ENCODE data around the gene UBE3C. TPM values are rescaled to one million over a fixed set of nuclear protein-coding genes. Genes with fewer than 3 reads are reported as not detected.
"Not testable (repeated sequence)": the region's sequence is repeated elsewhere in the genome, so short reads cannot be mapped to it uniquely, and the experiment has no call there.

Gene UBE3C
- total RNA-seq, 1 donor from 2014 or later, result 95.4 TPM

DNA sequence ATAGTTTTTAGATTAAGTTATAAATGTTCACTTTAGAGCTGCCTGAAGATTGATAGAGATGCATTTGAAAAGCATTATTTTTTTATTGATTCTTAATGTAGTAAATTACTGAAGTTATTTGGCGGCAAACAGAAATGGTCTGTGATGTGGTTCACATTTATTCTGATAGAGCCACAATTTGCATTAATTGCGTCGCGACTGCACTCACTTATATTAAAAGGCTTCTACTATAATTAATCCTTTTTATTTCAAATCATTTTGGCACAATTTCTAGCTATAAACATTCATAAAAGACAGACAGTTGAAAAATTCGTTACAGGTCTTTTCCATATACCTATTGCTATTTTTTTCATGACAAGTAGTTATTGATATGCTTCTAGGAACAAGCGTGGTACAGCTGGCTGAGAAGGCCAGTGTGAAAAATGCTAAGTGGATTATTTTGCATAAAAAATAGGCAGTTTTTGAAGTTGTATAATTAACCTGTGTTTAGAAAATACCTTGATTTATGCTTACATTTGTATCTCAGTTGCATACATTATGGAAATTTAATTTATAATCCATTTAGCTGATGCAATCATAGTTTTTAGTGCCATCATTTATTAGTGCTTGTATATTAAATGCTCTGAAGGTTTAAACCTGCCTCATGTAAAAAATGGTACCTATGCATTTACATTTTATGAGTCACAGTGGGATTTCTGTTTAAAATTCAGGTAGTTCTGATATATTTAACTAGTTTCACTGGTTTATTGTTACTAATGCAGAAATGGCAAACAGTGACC, 106.0 kb downstream of the UBE3C start:
- no peak overlapping the region for H3K4me3 Mint-ChIP-seq
- H3K36me3 Mint-ChIP-seq (ENCODE audit: low read depth), result peaks cover 19% of the 10 kb centered on the region
- intact Hi-C loops (cut with micrococcal nuclease), result no loop called here
- no peaks in the 10 kb centered on the region for H3K27me3 Mint-ChIP-seq
- H3K4me1 Mint-ChIP-seq, result peaks cover 4% of the 10 kb centered on the region
- no peak overlapping the region for H3K27ac Mint-ChIP-seq
- DNase-seq, result no peak
- no peaks in the 10 kb centered on the region for H3K9me3 Mint-ChIP-seq

DNA sequence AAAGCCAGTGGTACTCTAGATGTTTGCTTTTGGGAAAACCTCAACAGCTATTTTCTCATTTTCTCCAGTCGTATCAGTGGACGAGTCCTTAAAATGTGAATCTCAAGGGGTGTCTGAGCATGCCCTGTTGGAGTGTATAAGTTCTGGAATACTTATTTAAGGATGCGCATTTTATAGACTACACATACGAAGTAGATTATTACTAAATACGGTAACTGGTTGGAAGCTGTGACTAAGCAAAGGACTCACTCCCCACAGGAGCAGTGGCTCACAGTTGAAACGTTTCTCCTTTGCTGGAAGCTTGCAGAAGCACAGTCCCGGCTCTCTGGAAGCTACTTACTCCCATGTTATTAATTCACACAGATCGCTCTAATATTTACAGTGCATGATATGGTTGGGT, 107.3 kb downstream of the UBE3C start:
- Mint-ChIP-seq H3K27ac (no peak overlapping the region), H3K9me3 (no peaks in the 10 kb centered on the region)
- intact Hi-C loops (cut with micrococcal nuclease), result no loop called here

DNA sequence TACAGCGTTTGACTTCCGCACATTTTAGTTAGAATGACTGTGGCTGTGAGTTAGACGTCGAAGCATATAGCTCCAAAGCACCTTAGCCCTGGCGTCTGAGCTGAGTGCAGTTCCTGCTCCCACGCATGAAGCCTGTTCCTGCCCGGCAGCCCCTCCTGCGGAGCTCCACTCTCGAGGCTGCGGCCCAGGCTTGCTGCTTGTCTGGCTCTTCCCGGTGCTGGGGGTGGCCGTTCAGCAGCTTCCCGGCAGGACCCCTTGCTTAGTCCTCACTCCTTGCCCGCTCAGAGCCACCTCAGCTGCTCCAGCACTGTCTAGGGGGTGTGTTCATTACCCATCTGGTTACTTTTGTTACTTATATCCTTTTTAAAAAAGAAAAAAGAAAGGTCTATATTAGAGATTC, 109.9 kb downstream of the UBE3C start:
- intact Hi-C loops (cut with micrococcal nuclease), result no loop called here
- Mint-ChIP-seq H3K27ac (no peak overlapping the region), H3K36me3 (ENCODE audit: low read depth) (peaks cover 21% of the 10 kb centered on the region), H3K9me3 (no peaks in the 10 kb centered on the region), H3K4me3 (no peak overlapping the region), H3K4me1 (no peaks in the 10 kb centered on the region), H3K27me3 (no peaks in the 10 kb centered on the region)
- no peak for DNase-seq

More for the DNA sequence above, 107.3 kb downstream of the UBE3C start:
- no peak for DNase-seq
- Mint-ChIP-seq H3K4me1 (peaks cover 4% of the 10 kb centered on the region), H3K4me3 (no peak overlapping the region), H3K36me3 (ENCODE audit: low read depth) (peaks cover 16% of the 10 kb centered on the region), H3K27me3 (no peaks in the 10 kb centered on the region)

DNA sequence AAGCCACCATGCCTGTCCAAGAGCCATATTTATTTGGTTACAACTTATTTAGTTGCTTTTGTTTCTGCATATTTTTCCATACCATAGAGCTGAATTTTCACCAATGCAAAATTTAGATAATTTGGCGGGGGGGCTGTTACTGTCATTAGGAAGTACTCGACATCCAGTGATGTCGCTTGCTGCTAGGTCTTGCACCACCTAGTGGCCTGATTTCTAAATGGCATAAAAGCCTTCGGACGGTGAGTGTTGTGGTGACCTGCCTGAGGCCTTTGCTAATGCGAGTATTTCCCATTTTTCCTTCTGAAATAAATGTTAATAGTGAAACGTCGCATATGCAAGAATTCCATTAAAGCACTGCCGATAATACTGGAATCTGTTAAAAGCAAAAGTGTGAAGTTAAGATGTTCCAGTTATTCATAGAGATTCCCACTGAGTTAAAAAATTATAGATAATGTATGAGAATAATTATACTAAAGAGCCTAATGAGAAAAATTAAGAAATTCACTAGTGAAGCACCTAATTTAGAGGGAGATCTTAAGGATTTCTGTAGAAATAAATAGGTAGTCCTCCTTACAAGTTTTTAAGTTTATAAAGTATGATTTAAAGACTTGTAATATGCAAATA, 112.0 kb downstream of the UBE3C start:
- no peaks in the 10 kb centered on the region for H3K27me3 Mint-ChIP-seq
- intact Hi-C loops (cut with micrococcal nuclease), result no loop called here
- H3K4me1 Mint-ChIP-seq, result no peaks in the 10 kb centered on the region
- no peak overlapping the region for H3K27ac Mint-ChIP-seq
- H3K4me3 Mint-ChIP-seq, result no peak overlapping the region
- H3K9me3 Mint-ChIP-seq, result no peaks in the 10 kb centered on the region
- H3K36me3 Mint-ChIP-seq (ENCODE audit: low read depth), result peaks cover 28% of the 10 kb centered on the region
- DNase-seq, result peak; percentile 86

DNA sequence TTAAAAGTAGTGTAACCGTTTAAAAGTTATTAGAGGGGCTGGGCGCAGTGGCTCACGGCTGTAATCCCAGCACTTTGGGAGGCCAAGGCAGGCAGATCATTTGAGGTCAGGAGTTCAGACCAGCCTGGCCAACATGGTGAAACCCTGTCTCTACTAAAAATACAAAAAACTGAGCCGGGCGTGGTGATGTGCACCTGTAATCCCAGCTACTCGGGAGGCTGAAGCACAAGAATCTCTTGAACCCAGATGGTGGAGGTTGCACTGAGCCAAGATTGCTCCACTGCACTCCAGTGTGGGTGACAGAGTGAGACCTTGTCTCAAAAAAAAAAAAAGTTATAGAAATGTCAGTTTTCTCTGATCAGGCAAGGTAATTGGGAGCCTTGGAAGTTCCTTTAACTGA, 113.1 kb downstream of the UBE3C start:
- H3K27me3 Mint-ChIP-seq; H3K4me1 Mint-ChIP-seq; DNase-seq; H3K27ac Mint-ChIP-seq; H3K4me3 Mint-ChIP-seq; intact Hi-C loops (cut with micrococcal nuclease); H3K9me3 Mint-ChIP-seq: not testable (repeated sequence)
- peaks cover 27% of the 10 kb centered on the region for H3K36me3 Mint-ChIP-seq (ENCODE audit: low read depth)

DNA sequence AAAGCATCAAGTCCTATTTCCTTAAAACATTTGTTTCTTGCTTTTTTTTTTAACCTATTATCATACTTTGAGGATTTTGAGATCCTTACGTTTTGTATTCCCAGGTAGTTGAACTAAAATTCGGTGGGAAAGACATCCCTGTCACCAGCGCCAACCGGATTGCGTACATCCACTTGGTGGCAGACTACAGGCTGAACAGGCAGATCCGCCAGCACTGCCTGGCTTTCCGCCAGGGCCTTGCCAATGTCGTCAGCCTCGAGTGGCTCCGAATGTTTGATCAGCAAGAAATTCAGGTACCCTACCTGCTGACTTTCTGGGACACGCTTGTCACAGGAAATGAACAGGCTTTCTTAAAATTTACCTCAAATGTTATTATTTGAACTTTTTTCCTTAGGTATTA, 115.1 kb downstream of the UBE3C start:
- H3K4me1 Mint-ChIP-seq, result no peaks in the 10 kb centered on the region
- H3K36me3 Mint-ChIP-seq (ENCODE audit: low read depth), result peaks cover 34% of the 10 kb centered on the region
- H3K27ac Mint-ChIP-seq, result no peak overlapping the region
- intact Hi-C loops (cut with micrococcal nuclease), result no loop called here
- H3K4me3 Mint-ChIP-seq, result no peak overlapping the region
- no peaks in the 10 kb centered on the region for H3K27me3 Mint-ChIP-seq
- no peaks in the 10 kb centered on the region for H3K9me3 Mint-ChIP-seq
- no peak for DNase-seq

DNA sequence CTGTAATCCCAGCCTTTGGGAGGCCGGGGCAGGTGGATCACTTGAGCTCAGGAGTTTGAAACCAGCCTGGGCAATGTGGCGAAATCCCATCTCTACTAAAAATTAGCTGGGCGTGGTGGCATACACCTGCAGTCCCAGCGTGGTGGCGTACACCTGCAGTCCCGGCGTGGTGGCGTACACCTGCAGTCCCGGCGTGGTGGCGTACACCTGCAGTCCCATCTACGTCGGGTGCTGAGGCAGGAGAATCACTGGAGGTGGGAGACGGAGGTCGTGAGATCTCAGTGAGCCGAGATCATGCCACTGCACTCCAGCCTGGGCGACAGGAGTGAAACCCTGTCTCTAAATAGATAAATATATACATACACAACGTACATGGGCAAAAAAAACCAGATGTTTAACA, 116.1 kb downstream of the UBE3C start:
- H3K4me1 Mint-ChIP-seq; H3K4me3 Mint-ChIP-seq; H3K27ac Mint-ChIP-seq; H3K27me3 Mint-ChIP-seq; intact Hi-C loops (cut with micrococcal nuclease); DNase-seq; H3K9me3 Mint-ChIP-seq: not testable (repeated sequence)
- H3K36me3 Mint-ChIP-seq (ENCODE audit: low read depth), result peaks cover 40% of the 10 kb centered on the region

DNA sequence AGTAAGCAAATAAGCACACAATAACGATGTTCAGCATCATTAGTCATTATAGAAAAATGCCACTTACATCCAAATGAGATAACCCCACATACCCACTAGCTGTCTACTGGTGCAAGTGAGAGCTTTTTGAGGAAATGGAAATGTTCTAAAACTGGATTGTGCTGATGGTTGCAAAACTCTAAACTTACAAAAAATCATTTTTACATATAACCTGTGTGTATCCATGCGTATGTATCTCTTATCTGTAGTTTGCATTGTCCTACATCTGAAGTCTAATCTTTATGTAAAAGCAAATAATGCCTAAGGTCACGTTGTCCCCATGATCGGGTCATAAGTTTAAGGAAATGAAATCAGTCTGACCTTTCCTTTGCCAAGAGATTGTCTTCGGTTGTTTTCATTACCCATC, 116.5 kb downstream of the UBE3C start:
- Mint-ChIP-seq H3K27me3 (no peaks in the 10 kb centered on the region), H3K27ac (no peak overlapping the region), H3K4me3 (no peak overlapping the region), H3K4me1 (peaks cover under 1% of the 10 kb centered on the region), H3K9me3 (no peaks in the 10 kb centered on the region), H3K36me3 (ENCODE audit: low read depth) (peaks cover 42% of the 10 kb centered on the region)
- DNase-seq, result no peak
- intact Hi-C loops (cut with micrococcal nuclease), result no loop called here

DNA sequence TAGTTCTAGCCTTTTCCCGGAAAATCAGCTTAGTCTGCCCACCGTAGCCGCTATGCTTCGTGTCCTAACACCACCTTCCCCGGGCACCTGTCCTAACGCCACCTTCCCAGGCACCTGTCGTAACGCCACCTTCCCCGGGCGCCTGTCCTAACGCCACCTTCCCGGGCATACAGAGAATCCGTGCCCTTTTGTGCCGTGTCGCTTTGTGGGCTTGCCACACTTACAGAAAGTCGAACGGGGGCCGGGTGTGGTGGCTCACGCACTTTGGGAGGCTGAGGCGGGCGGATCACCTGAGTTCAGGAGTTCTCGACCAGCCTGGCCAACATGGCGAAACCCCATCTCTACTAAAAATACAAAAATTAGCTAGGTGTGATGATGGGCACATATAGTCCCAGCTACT, 124.4 kb downstream of the UBE3C start:
- H3K27me3 Mint-ChIP-seq, result no peaks in the 10 kb centered on the region
- peaks cover 3% of the 10 kb centered on the region for H3K4me1 Mint-ChIP-seq
- peaks cover 48% of the 10 kb centered on the region for H3K36me3 Mint-ChIP-seq (ENCODE audit: low read depth)
- H3K4me3 Mint-ChIP-seq, result no peak overlapping the region
- no peak overlapping the region for H3K27ac Mint-ChIP-seq
- no peak for DNase-seq
- intact Hi-C loops (cut with micrococcal nuclease), result no loop called here
- H3K9me3 Mint-ChIP-seq, result no peaks in the 10 kb centered on the region

DNA sequence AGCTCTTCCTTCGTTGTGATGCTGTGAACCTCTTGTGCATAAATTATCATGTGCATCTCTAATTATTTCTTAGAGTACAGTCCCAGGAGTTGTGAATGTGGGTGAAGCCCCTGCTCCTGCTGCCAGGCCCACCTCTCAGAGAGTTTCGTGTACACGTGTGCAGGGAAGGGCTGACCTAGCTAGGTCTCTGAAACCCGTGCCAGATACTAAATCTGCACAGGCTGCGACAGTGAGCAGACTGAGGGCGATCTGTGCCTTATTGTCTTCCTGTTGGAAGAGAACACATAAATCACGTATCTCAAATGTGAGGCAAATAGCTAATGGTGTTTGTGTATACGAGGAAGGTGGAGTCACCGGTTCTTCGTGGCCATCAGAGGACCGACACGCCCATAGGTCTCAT, 126.3 kb downstream of the UBE3C start:
- Mint-ChIP-seq H3K4me1 (peaks cover 3% of the 10 kb centered on the region), H3K36me3 (ENCODE audit: low read depth) (peaks cover 47% of the 10 kb centered on the region), H3K9me3 (no peaks in the 10 kb centered on the region), H3K27ac (no peak overlapping the region), H3K27me3 (no peaks in the 10 kb centered on the region), H3K4me3 (no peak overlapping the region)
- DNase-seq, result no peak
- intact Hi-C loops (cut with micrococcal nuclease), result loop anchor here (5.0 kb wide), 1 partner anchor 33 kb away; no protein-coding TSS in a partner anchor

DNA sequence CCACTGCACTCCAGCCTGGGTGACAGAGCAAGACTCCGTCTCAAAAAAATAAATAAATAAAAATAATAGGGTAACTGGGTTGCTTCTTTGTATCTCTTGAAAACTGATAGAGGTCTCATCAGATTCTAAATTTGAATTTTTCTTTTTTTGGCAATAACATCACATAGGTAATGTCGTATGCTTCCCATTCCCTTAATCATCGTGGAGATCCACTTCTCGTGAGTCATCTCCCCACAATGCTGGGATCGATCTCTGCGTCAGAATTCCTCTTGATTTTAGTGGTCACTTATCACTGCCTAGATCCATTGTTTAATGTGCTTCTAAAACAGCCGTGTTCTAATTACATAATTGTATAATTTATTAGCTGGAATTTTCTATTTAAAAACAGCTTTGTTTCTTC, 127.5 kb downstream of the UBE3C start:
- Mint-ChIP-seq H3K4me1 (no peaks in the 10 kb centered on the region), H3K36me3 (ENCODE audit: low read depth) (peaks cover 43% of the 10 kb centered on the region), H3K9me3 (no peaks in the 10 kb centered on the region), H3K4me3 (no peak overlapping the region), H3K27ac (no peak overlapping the region), H3K27me3 (no peaks in the 10 kb centered on the region)
- intact Hi-C loops (cut with micrococcal nuclease), result loop anchor here (5.0 kb wide), 1 partner anchor 34 kb away; no protein-coding TSS in a partner anchor
- DNase-seq, result no peak

DNA sequence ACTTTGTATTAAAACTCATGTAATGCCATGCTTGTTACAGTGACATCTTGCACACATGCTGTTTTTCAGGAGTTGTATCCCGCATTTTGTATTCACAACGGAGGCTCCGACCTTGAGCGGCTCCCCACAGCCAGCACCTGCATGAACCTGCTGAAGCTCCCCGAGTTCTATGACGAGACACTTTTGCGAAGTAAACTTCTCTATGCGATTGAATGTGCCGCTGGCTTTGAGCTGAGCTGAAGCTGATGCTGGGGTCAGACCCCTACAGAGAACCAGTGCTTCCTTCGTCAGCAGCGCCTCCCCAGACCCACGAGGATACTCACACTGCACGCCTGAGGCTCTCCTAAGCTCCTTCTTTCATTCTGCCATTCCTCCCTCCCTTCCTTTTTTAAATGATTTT, 128.8 kb downstream of the UBE3C start:
- H3K36me3 Mint-ChIP-seq (ENCODE audit: low read depth), result peaks cover 43% of the 10 kb centered on the region

DNA sequence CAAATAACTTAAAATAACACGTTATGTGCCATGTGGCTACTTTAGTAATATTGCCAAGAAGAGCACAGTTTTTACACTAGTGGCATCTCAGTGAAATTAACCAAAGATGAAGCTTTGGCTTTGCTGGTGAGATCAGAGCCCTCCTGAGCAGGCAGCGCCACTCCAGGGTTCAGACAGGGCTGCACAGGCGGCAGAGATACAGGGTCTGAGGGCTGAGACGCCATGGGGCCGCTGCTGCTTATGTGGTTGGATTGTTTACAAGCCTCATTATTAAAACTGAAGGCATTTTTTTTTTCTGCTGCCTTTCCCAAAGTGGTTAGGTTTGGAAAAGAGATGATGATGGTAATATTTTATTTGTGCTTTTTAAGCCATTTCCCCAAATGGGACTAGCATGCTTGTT, 129.2 kb downstream of the UBE3C start:
- Mint-ChIP-seq H3K9me3 (no peaks in the 10 kb centered on the region), H3K27ac (no peak overlapping the region), H3K4me1 (peaks cover 3% of the 10 kb centered on the region), H3K36me3 (ENCODE audit: low read depth) (peaks cover 42% of the 10 kb centered on the region), H3K4me3 (no peak overlapping the region), H3K27me3 (no peaks in the 10 kb centered on the region)
- intact Hi-C loops (cut with micrococcal nuclease), result loop anchor here (5.0 kb wide), 1 partner anchor 36 kb away; no protein-coding TSS in a partner anchor
- DNase-seq, result no peak

More for the DNA sequence above, 128.8 kb downstream of the UBE3C start:
- H3K9me3 Mint-ChIP-seq, result no peaks in the 10 kb centered on the region
- intact Hi-C loops (cut with micrococcal nuclease), result loop anchor here (5.0 kb wide), 1 partner anchor 35 kb away; no protein-coding TSS in a partner anchor
- H3K4me1 Mint-ChIP-seq, result peaks cover 3% of the 10 kb centered on the region
- H3K27me3 Mint-ChIP-seq, result no peaks in the 10 kb centered on the region
- no peak for DNase-seq
- no peak overlapping the region for H3K27ac Mint-ChIP-seq
- H3K4me3 Mint-ChIP-seq, result no peak overlapping the region

DNA sequence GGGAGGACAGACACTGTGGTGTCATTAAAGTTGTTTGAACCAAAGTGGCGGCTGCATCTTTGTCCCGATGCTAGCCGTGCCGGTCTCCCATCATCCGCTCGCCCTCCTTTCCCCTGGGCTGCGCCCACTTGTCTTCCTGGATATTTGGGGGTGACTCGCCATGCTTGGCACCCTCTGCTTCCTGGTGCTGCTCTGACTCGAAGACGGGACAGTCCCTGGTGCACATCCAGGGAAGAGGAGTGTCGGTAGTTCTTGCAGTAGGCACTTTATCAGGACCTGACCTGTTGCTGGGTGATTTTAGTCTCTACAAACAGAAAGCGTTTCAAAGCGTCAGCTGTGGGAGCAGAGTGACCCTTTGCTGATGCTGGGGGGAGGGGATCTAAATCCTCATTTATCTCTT, 129.8 kb downstream of the UBE3C start:
- H3K4me3 Mint-ChIP-seq, result no peak overlapping the region
- DNase-seq, result no peak
- H3K27ac Mint-ChIP-seq, result no peak overlapping the region
- H3K36me3 Mint-ChIP-seq (ENCODE audit: low read depth), result peaks cover 39% of the 10 kb centered on the region
- H3K27me3 Mint-ChIP-seq, result no peaks in the 10 kb centered on the region
- H3K4me1 Mint-ChIP-seq, result peaks cover 6% of the 10 kb centered on the region
- no peaks in the 10 kb centered on the region for H3K9me3 Mint-ChIP-seq
- intact Hi-C loops (cut with micrococcal nuclease), result loop anchor here (5.0 kb wide), 1 partner anchor 36 kb away; no protein-coding TSS in a partner anchor

All from activated CD4-positive, alpha-beta T cell treated with anti-CD3 and anti-CD28 coated beads, Interleukin-2, amount 10 ng/mL, durations not matched to agents 24 days and 14 days (primary cell).